HG02571 (cell line): ENCODE results near the gene ENTREP1.
"Not testable (repeated sequence)": the region's sequence is repeated elsewhere in the genome, so short reads cannot be mapped to it uniquely, and the experiment has no call there.

Experiments used
- ATAC-seq: cut with Tn5 transposase; IDR thresholded peaks from one replicate; pipeline ENCODE4 v1.9.1; 2021; ENCODE audit warnings: mild to moderate bottlenecking, moderate library complexity; ENCODE audit not compliant: unreplicated experiment

The ENTREP1 gene

GRCh38 chr9:69440254-69440955, 115.4 kb downstream of the ENTREP1 start:
- not testable (repeated sequence) for ATAC-seq
